Measurements from ENCODE around the gene PCSK7.

Gene PCSK7

GRCh38 chr11:117273550-117274289 is 41.8 kb upstream of the PCSK7 start (continued):
- TF ChIP-seq ZBTB8A (tag by site-specific recombination; IDR thresholded peaks at IDR 0.05) (no peak), ZNF221 (tag by site-specific recombination; IDR thresholded peaks at IDR 0.05; ENCODE audit: borderline replicate concordance) (no peak), ZNF280C (tag by site-specific recombination; IDR thresholded peaks at IDR 0.05) (no peak), ZNF19 (tag by site-specific recombination; IDR thresholded peaks at IDR 0.05; ENCODE audit: low read depth) (no peak), PRDM6 (tag by site-specific recombination; IDR thresholded peaks at IDR 0.05) (0 out of 2 replicates have a peak, but pooled peaks have one; percentile 33), ZSCAN16 (tag by site-specific recombination; IDR thresholded peaks at IDR 0.05) (no peak), ZNF629 (tag by site-specific recombination; IDR thresholded peaks at IDR 0.05) (peak; percentile 65), ZNF133 (tag by site-specific recombination; IDR thresholded peaks at IDR 0.05) (no peak), SETDB1 (IDR thresholded peaks at IDR 0.05; ENCODE audit: insufficient read length, low read length) (peak; percentile 100), ZNF449 (tag by site-specific recombination; IDR thresholded peaks at IDR 0.05) (no peak), ZNF335 (tag by site-specific recombination; conservative IDR thresholded peaks at IDR 0.05) (peak; percentile 65), ZNF433 (tag by site-specific recombination; IDR thresholded peaks at IDR 0.05; ENCODE audit: low read depth) (no peak), ZNF600 (tag by site-specific recombination; IDR thresholded peaks at IDR 0.05) (0 out of 2 replicates have a peak, but pooled peaks have one; percentile 22), ZNF223 (tag by site-specific recombination; IDR thresholded peaks at IDR 0.05) (no peak), TCF7L2 (IDR thresholded peaks at IDR 0.05; ENCODE audit: borderline replicate concordance, low read depth, low read length) (no peak), ZNF18 (tag by site-specific recombination; IDR thresholded peaks at IDR 0.05) (no peak), OVOL3 (tag by site-specific recombination; IDR thresholded peaks at IDR 0.05) (no peak), ZNF704 (tag by site-specific recombination; IDR thresholded peaks at IDR 0.05) (no peak), ZNF776 (tag by site-specific recombination; IDR thresholded peaks at IDR 0.05; ENCODE audit: borderline replicate concordance) (no peak), SALL2 (tag by site-specific recombination; IDR thresholded peaks at IDR 0.05; ENCODE audit: borderline replicate concordance) (no peak), ZNF146 (tag by site-specific recombination; IDR thresholded peaks at IDR 0.05) (no peak), ZNF48 (tag by site-specific recombination; IDR thresholded peaks at IDR 0.05) (no peak), ZBTB49 (tag by site-specific recombination; IDR thresholded peaks at IDR 0.05; ENCODE audit: low read depth) (no peak), ZNF214 (tag by site-specific recombination; IDR thresholded peaks at IDR 0.05; ENCODE audit: borderline replicate concordance) (no peak; the same call in 1 of the 2 replicates), ZBTB6 (tag by site-specific recombination; IDR thresholded peaks at IDR 0.05) (no peak), ZSCAN4 (tag by site-specific recombination; IDR thresholded peaks at IDR 0.05) (no peak)

All from HEK293 (cell line).